Stimulated activated CD8-positive, alpha-beta memory T cell treated with anti-CD3 and anti-CD28 coated beads, Interleukin-7, amount 100 ng/mL, for 4 hours (primary cell): ENCODE results near the gene COL19A1.

Source experiments
- DNase-seq, 2 donors: peaks; one replicate each; pipeline ENCODE4 v3.0.0-alpha.2; 2020; ENCODE audit warnings: low read depth in 2 of 2

The COL19A1 gene

DNA sequence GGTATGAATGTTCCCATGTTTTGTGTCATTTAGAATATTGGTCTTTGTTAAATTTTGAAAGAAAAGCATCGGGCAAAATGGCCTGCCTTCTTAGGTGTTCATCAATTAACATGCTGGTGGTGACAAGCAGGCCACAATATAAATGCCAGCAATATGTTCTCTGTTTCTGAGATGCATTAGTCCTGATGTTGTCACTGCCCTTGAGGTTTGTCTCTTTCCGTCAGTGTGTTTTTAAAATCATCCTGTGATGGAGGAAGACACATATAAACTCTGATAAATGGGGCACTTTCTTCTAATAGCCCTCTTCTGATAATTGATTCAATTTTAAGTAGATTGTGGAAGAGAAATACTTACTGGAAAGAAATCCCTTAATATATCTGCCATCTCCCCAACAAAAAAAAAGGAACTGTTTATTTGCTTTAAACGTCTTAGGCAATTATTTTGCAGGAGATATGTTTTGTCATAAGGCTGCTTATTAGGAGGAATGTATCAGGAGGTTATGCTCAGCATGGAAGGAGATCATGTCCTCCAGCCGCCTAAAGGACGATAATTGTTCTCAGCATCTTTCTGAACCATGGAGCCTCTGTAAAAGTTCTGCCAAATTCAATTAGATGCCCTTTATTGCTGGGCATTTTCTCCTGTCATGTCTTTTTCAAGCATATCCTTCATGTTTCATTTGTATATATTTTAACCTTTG is 302.5 kb downstream of the COL19A1 start:
- DNase-seq: no peak

GRCh38 chr6:70171236-70171635 is 304.9 kb downstream of the COL19A1 start:
- no peak for DNase-seq

GRCh38 chr6:70172252-70172651 is 305.9 kb downstream of the COL19A1 start:
- DNase-seq: no peak

DNA sequence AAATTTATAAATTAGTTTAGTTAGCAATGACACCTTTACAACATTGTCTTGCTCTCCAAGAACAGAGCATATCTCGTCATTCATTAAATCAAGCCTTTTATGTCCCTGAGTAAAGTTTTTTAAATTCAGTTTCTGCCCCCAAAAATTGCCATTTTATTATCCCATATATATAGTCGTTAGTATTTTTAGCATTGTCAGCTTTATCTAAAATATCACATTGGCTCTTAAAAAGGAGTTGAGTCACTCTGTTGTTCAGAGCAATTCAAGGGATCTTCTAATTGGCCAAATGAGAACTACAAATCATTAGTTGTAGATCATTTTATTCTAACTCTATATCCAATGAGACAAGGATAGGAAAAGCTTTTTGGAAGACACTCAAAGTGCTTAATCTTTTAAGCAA is 309.4 kb downstream of the COL19A1 start:
- no peak for DNase-seq

DNA sequence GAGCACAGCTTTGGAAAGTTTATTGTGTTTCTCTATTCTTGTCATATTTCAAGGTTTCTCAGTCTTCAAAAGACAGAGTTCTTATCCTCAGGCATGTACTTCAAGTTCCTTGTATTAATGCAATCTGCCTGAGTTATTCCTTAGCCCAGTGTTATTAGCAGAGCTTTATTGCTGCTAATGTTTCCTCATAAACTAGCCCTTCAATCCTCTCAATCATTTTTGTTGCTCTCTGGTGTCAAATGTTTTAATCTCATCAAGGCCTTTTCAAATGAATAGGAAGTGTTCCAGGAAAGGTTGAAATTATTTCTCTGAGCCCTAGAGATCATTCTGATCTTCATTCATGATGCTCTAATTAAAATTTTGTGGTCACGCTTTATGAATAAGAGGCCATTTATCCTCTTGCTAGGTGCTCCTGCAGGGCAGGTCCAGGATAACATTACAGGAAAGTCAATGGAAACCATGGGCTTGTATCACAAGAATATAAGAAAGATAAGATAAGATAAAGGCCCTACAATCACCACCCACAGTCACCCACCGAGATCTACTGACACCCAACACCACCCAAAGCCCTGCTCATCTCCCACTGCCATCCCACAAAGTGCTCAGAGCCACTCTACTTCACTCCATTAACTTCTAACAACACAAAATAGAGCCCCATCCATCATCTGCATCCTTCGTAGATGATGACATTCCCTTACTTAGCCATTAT is 310.6 kb downstream of the COL19A1 start:
- DNase-seq: no peak

GRCh38 chr6:70180183-70180900 is 314.0 kb downstream of the COL19A1 start:
- no peak for DNase-seq

- no peak for DNase-seq
These were observed 314.7 kb downstream of the COL19A1 start for GRCh38 chr6:70180901-70181599.

GRCh38 chr6:70183538-70183937 is 317.2 kb downstream of the COL19A1 start:
- no peak for DNase-seq

GRCh38 chr6:70184723-70185122 is 318.4 kb downstream of the COL19A1 start:
- DNase-seq: no peak

GRCh38 chr6:70186461-70186860 is 320.1 kb downstream of the COL19A1 start:
- no peak for DNase-seq

DNA sequence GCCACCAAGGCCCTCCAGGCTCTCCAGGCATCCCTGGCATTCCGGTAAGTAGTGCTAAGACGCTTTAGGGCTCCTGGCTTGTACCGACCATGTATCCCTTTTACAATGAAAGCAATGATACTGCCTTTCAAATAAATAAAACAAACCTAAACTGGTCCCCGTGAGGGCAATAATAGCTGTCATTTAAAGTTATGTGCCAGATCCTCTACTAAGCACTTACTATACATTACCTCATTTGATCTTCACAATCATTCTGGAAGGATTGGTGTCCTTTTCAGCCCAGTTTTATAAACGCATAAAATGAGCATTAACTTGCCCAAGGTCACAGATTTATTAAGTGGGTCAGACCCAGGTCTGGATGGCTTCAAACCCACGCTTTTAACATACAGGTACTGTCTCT is 321.8 kb downstream of the COL19A1 start:
- DNase-seq: no peak

GRCh38 chr6:70194421-70194820 is 328.1 kb downstream of the COL19A1 start:
- no peak for DNase-seq

GRCh38 chr6:70196531-70196930 is 330.2 kb downstream of the COL19A1 start:
- DNase-seq: no peak

GRCh38 chr6:70198785-70199184 is 332.4 kb downstream of the COL19A1 start:
- no peak for DNase-seq

DNA sequence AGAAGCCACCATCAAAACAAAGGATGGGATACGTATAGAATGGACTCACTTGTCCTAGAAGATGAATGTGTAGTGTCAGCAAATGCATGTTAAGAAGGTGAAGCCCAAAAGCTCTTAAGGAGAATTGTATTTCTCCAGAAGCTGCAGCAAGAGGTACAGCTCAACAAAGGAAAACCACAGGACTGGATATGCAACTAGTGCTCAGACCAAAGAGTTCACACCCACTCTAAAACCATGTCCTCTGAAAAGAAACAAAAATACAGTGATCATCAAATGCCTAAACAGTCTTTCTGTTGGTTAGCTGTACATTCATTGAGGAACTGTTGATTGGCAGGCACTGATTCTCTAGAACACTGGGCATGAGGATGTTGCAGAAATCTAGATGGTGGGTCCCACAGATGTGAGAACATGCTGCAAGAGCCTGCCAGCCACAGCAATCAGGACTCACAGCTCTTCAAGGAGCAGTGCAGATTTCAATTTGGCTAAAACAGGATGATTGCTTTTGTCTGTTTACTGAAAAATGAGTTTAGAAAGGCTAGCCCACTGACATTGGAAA is 342.0 kb downstream of the COL19A1 start:
- DNase-seq: no peak

DNA sequence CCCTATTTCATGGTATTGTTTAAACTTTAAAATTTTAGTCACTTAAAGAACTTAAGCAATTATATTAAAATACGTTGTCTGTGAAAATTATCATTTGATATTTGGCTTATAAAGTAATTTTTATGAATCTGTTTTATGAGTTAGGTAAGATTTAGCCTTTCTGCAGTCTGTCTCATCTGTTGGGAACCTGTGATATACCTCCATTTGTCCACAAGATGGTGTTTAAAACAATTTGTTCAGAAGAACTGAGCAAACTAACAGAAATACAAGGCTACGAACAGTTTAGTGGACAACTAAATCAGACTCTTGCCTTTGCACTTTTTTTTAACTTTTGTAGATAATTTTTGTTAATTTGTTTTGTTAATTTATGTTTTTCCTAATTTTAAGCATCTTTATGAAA is 344.1 kb downstream of the COL19A1 start:
- no peak for DNase-seq

GRCh38 chr6:70215460-70216108 is 349.2 kb downstream of the COL19A1 start:
- no peak for DNase-seq

GRCh38 chr6:70216767-70217166 is 350.4 kb downstream of the COL19A1 start:
- DNase-seq: no peak

DNA sequence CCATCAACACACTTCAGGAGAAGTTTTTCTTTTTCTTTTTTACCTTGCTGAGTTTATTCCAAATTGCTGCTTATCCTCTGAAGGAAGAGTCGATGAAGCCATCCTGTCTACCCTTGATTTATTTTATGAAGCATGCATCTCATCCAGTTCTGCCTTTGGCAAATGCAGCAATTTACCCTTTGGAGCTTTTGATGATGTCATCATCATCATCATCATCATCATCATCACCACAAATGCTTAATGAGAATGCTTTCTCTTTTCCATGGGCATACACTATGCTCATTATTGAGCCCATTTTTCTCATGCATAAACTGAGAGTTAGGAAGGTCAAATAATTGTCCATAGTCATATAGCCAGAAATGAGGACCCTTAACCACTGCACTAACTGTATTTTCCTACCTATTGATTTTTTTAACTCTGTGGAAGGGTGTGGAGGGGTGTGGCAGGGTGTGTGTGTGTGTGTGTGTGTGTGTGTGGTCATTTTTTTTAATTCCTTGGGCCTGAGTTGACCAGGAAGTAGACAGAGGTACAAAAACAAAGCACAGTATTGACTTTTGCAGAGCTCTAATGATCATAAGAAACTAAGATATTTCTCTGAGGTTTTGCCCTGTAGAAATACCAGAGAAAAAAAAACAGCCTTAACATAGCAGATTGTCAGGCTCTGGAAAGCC is 353.7 kb downstream of the COL19A1 start:
- DNase-seq: no peak

DNA sequence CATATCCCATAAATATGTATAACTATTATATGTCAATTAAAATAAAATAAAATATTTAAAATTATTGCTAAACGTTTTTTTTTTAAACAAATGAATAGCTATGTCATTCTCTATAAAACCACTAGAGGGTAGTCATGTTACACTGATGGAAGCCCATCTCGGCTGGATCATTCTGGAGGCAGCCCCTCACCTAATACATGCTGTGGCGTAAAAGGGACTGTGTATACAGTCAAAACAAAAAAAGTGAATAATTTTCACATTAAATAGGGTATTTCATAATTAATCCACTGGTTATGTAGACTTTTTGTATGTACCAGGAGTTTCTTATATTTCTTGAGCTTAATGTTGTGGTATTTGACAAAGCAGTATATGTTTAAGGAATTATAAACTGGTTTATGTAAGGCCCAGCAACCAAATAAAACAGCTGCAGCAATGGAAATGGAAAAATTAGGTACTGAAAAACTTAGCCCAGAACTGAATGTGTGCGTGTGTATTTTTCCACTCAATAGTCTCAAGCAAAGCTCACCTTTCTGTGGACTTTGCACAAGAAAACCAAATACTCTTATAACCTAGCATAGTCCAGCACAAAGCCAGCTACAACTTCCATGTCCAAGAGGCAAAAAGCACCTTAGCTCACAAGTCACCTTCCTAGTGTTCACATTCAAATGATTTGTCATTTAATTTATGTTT is 354.8 kb downstream of the COL19A1 start:
- DNase-seq: no peak
